Testis (tissue), 3 donors: Measurements from ENCODE around the gene LRIG1. TPM values are rescaled to one million over a fixed set of nuclear protein-coding genes. Genes with fewer than 3 reads are reported as not detected.

Experiments
- DNase-seq: peaks from one replicate; pipeline ENCODE4 v3.0.0-alpha.2; 2019
- H3K27ac ChIP-seq, 2 donors: fragments of 200-600 bp; sonication (generic); one replicate each; pipeline ENCODE4 v1.5.1; 2019
- H3K27me3 ChIP-seq: fragments of 200-600 bp; sonication (generic); one replicate; pipeline ENCODE4 v1.5.1; 2019
- H3K36me3 ChIP-seq: fragments of 200-600 bp; sonication (generic); one replicate; pipeline ENCODE4 v1.5.1; 2017; ENCODE audit warnings: low read depth; ENCODE audit errors: missing control alignments
- H3K4me1 ChIP-seq: fragments of 200-600 bp; sonication (generic); one replicate; pipeline ENCODE4 v1.5.1; 2019
- H3K4me3 ChIP-seq, 2 donors: fragments of 200-600 bp; sonication (generic); one replicate each; pipeline ENCODE4 v1.5.1; 2017 to 2019
- H3K9me3 ChIP-seq: fragments of 200-600 bp; sonication (generic); one replicate; pipeline ENCODE4 v1.5.1; 2017
- CTCF ChIP-seq, 3 experiments: fragments of 450-650 bp in 2 of 3; fragments of 200-600 bp in 1 of 3; sonication (generic) in 1 of 3; IDR thresholded peaks; one replicate each; pipeline ENCODE4 v1.5.1; 2016 to 2019; ENCODE audit warnings: antibody characterized with exemption in 3 of 3, mild to moderate bottlenecking in 2 of 3, moderate library complexity in 1 of 3
- POLR2A ChIP-seq: fragments of 450-650 bp; IDR thresholded peaks from one replicate; pipeline ENCODE4 v1.6.1; 2017; ENCODE audit warnings: antibody characterized with exemption, mild to moderate bottlenecking, moderate library complexity
- WGBS, 2 donors: methylation state at CpG; one replicate each; pipeline ENCODE4 v1.1.5; 2018; 5-methylcytosine and 5-hydroxymethylcytosine counted together
- intact Hi-C: fragments of 100-400 bp; cut with DNase I; formaldehyde crosslinking; loops from one replicate; pipeline ENCODE4 v1.15.1; 2023; ENCODE audit warnings: low total_unique reads
- polyA plus RNA-seq: library from polyadenylated mRNA; stranded (reverse); fragments of 350-450 nt; fragmentation: Illumina TruSeq; extraction: RNeasy Lipid Tissue Mini Kit (QIAGEN cat#74804); gene quantifications from one replicate; pipeline ENCODE4 v1.2.3, GENCODE V29; 2014; ENCODE audit warnings: low read depth, low replicate concordance; ENCODE audit not compliant: insufficient read depth
- total RNA-seq, 2 donors: library from RNA; depleted of rRNA; stranded (reverse); fragments of >200 nt; gene quantifications; one replicate each; pipeline ENCODE4 v1.2.3, GENCODE V29; 2016

Gene LRIG1
- total and polyA plus RNA-seq, 3 donors from 2014 or later, result 62.7 to 107 (median 77.9) TPM

DNA sequence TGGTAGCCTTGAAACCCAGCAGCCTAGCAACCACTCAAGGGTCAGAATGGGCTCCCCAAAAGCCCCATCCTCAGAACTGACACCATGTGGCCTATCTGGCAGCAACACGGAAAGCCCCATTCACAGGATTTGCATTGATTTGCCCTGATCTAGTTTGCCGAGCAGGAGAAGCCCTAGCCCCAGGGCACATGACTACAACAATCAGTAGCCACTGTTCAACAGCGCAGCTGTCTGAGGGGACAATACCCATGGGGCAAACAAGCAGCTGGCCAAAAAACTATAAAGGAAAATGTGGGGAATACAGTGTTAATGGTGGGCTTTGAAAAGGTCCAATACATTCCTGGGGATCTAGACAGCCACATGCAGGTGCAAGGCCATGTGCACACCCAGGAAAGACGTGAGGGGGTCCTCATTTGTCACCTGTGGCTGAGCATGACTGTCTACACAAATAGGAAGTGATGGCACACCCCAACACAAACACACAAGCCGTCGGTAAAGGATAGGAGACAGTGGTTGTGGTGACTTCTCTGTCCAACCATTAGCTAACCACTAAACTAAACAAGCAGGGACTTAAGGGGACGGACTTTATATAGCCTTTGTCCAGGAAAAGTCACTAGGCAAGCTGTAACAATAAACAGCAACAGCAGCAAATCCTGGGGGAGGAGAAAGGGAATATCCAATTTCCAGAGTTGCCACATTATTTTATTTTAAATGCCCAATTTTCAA lies 113.7 kb downstream of the LRIG1 start:
- no peaks in the 10 kb centered on the region for H3K27me3 ChIP-seq
- 94 to 96% methylated on average over 6 to 7 of the region's 7 CpGs for WGBS, 2 donors
- intact Hi-C loops, result no loop called here
- H3K27ac ChIP-seq, result no peak overlapping the region
- TF ChIP-seq POLR2A (no peak), CTCF (IDR thresholded peaks at IDR 0.05) (no peak)
- no peak overlapping the region for H3K4me3 ChIP-seq
- no peaks in the 10 kb centered on the region for H3K9me3 ChIP-seq
- H3K36me3 ChIP-seq, result no peaks in the 10 kb centered on the region
- peaks cover under 1% of the 10 kb centered on the region for H3K4me1 ChIP-seq
- DNase-seq, result no peak

GRCh38 chr3:66386011-66386924 lies 114.6 kb downstream of the LRIG1 start:
- intact Hi-C loops, result no loop called here
- no peak for TF ChIP-seq CTCF (IDR thresholded peaks at IDR 0.05)
- no peak for TF ChIP-seq POLR2A
- WGBS, 2 donors, result 95 to 99% methylated on average over 12 of the region's 12 CpGs
- Histone ChIP-seq H3K4me3 (no peak overlapping the region), H3K27me3 (no peaks in the 10 kb centered on the region), H3K27ac (no peak overlapping the region), H3K4me1 (no peaks in the 10 kb centered on the region), H3K9me3 (no peaks in the 10 kb centered on the region), H3K36me3 (no peaks in the 10 kb centered on the region)
- DNase-seq, result no peak

DNA sequence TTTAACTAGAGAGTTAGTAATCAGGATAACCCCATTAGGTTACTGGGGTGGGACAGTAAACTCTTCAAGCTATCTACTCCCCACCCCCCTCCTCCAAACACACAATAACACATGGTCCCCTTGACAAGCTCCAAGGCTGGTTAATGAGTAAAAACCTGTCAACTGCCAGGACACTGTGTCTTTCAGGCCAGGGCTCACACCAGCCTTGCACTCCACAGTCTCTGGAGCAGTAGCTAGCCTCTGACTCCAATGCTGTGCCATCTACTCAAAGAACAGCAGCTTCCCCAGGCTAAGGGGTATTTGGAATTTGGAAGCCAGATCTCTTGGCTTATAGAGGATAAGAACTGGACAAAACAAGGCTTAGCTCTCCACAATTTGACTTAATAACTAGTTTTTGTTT lies 115.8 kb downstream of the LRIG1 start:
- H3K4me3 ChIP-seq, result no peak overlapping the region
- intact Hi-C loops, result no loop called here
- no peaks in the 10 kb centered on the region for H3K27me3 ChIP-seq
- DNase-seq, result no peak
- no peaks in the 10 kb centered on the region for H3K4me1 ChIP-seq
- no peaks in the 10 kb centered on the region for H3K9me3 ChIP-seq
- no peak overlapping the region for H3K27ac ChIP-seq
- H3K36me3 ChIP-seq, result no peaks in the 10 kb centered on the region
- TF ChIP-seq CTCF (IDR thresholded peaks at IDR 0.05) (no peak), POLR2A (no peak)

GRCh38 chr3:66383998-66384745 lies 116.7 kb downstream of the LRIG1 start:
- Histone ChIP-seq H3K27me3 (no peaks in the 10 kb centered on the region), H3K36me3 (no peaks in the 10 kb centered on the region), H3K27ac (no peak overlapping the region), H3K4me1 (no peaks in the 10 kb centered on the region), H3K9me3 (no peaks in the 10 kb centered on the region), H3K4me3 (no peak overlapping the region)
- intact Hi-C loops, result no loop called here
- DNase-seq, result no peak
- WGBS, 2 donors, result 96 to 97% methylated on average over 20 of the region's 20 CpGs
- TF ChIP-seq CTCF (IDR thresholded peaks at IDR 0.05) (no peak), POLR2A (no peak)
